ENCODE results near the gene SLC22A2.

DNA sequence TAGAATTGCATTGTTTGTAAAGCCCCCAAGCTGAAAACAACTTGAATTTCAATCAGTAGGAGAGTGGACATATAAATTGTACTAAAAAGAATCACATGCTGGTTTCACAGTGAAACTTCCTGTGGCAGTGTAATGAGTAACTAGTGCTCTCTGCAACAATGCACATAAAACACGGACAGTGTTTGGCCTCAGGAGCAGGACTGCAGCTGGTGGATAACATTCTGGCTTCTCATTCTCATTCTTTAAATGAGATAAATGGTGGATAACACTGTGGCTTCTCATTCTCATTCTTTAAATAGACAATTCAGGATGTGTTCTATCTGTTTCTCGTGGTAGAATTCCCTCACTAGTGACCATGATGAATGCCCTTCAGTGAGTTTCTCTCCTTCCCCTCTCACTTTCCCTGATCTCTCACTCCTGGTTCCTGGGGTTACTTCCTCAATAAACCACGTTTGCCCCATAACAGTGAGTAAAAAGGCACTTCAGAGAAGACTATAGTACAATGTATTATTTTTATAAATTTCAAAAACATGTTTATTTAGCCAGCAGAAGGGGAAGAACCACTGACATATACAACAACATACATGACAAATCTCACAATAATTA, 59.9 kb downstream of the SLC22A2 start:
- TF ChIP-seq CTCF (CRISPR knock-in tag; IDR thresholded peaks at IDR 0.05) (no peak), KLF13 (CRISPR knock-in tag; IDR thresholded peaks at IDR 0.05) (no peak), EZH2 (conservative IDR thresholded peaks at IDR 0.05; ENCODE audit: low read depth, low read length) (no peak), ZFP36 (IDR thresholded peaks at IDR 0.05; ENCODE audit: borderline replicate concordance, low read depth, low read length, partially characterized antibody) (no peak)

Data from HepG2 (cell line).